Stimulated activated naive CD8-positive, alpha-beta T cell treated with anti-CD3 and anti-CD28 coated beads, Interleukin-15, amount 100 ng/mL, for 72 hours (primary cell): Measurements from ENCODE around the gene EIPR1.
"Not testable (repeated sequence)": the region's sequence is repeated elsewhere in the genome, so short reads cannot be mapped to it uniquely, and the experiment has no call there.

Source experiments
- ATAC-seq: fragments of 150-1000 bp; cut with Tn5 transposase; 2 replicates; pipeline ENCODE4 v1.10.0; 2021; ENCODE audit warnings: mild to moderate bottlenecking, moderate library complexity
- DNase-seq, 2 donors: peaks; one replicate each; pipeline ENCODE4 v3.0.0; 2021 to 2022
- H3K27ac Mint-ChIP-seq, 2 donors: one replicate each; pipeline ENCODE4 v1.8.0; 2022; ENCODE audit warnings: mild to moderate bottlenecking in 2 of 2, mixed read lengths in 2 of 2, moderate library complexity in 2 of 2
- H3K27me3 Mint-ChIP-seq: one replicate; pipeline ENCODE4 v1.8.0; 2022; ENCODE audit warnings: mixed read lengths
- H3K4me1 Mint-ChIP-seq: one replicate; pipeline ENCODE4 v1.8.0; 2022; ENCODE audit warnings: mild to moderate bottlenecking, mixed read lengths
- H3K4me3 Mint-ChIP-seq, 2 donors: one replicate each; pipeline ENCODE4 v1.8.0; 2022; ENCODE audit warnings: mild to moderate bottlenecking in 2 of 2, mixed read lengths in 2 of 2, moderate library complexity in 1 of 2
- H3K9me3 Mint-ChIP-seq, 2 donors: one replicate each; pipeline ENCODE4 v1.8.0; 2022; ENCODE audit warnings: mixed read lengths in 2 of 2

The EIPR1 gene

GRCh38 chr2:3212061-3212362, 165.6 kb downstream of the EIPR1 start:
- Mint-ChIP-seq H3K27ac (no peak overlapping the region), H3K4me1 (peaks cover 27% of the 10 kb centered on the region), H3K9me3 (peaks cover 0 to 7% of the 10 kb centered on the region in 2 donors), H3K27me3 (no peaks in the 10 kb centered on the region), H3K4me3 (no peak overlapping the region)
- ATAC-seq = no peak
- DNase-seq = no peak

GRCh38 chr2:3211256-3212060, 166.2 kb downstream of the EIPR1 start:
- no peak for DNase-seq
- peak overlapping the region; percentile 47 to 56 for H3K27ac Mint-ChIP-seq
- H3K4me1 Mint-ChIP-seq = peaks cover 22% of the 10 kb centered on the region
- ATAC-seq = no peak
- peaks cover 0 to 7% of the 10 kb centered on the region in 2 donors for H3K9me3 Mint-ChIP-seq
- H3K27me3 Mint-ChIP-seq = no peaks in the 10 kb centered on the region
- H3K4me3 Mint-ChIP-seq = no peak overlapping the region

- H3K4me3 Mint-ChIP-seq = no peak overlapping the region
- ATAC-seq (no peak), DNase-seq (no peak)
- H3K9me3 Mint-ChIP-seq = no peaks in the 10 kb centered on the region
- no peaks in the 10 kb centered on the region for H3K27me3 Mint-ChIP-seq
- H3K4me1 Mint-ChIP-seq = peaks cover 13% of the 10 kb centered on the region
- peak overlapping the region; percentile 13 to 63 for H3K27ac Mint-ChIP-seq
These were observed 167.4 kb downstream of the EIPR1 start for GRCh38 chr2:3210257-3210656.

- DNase-seq = no peak
- peaks cover 9% of the 10 kb centered on the region for H3K4me1 Mint-ChIP-seq
- H3K9me3 Mint-ChIP-seq = no peaks in the 10 kb centered on the region
- peak overlapping the region; percentile 80 to 87 for H3K27ac Mint-ChIP-seq
- H3K27me3 Mint-ChIP-seq = no peaks in the 10 kb centered on the region
- no peak overlapping the region for H3K4me3 Mint-ChIP-seq
- ATAC-seq = no peak
These were observed 168.4 kb downstream of the EIPR1 start for GRCh38 chr2:3209258-3209657.

GRCh38 chr2:3208591-3208990, 169.0 kb downstream of the EIPR1 start:
- peaks cover 7% of the 10 kb centered on the region for H3K4me1 Mint-ChIP-seq
- DNase-seq (no peak), ATAC-seq (no peak)
- H3K27me3 Mint-ChIP-seq = no peaks in the 10 kb centered on the region
- H3K27ac Mint-ChIP-seq = peak overlapping the region in 1 of 2 donors; percentile 71
- no peaks in the 10 kb centered on the region for H3K9me3 Mint-ChIP-seq
- H3K4me3 Mint-ChIP-seq = no peak overlapping the region

GRCh38 chr2:3208179-3208578, 169.4 kb downstream of the EIPR1 start:
- H3K27ac Mint-ChIP-seq = no peak overlapping the region
- no peaks in the 10 kb centered on the region for H3K27me3 Mint-ChIP-seq
- no peak overlapping the region for H3K4me3 Mint-ChIP-seq
- DNase-seq (no peak), ATAC-seq (no peak)
- H3K9me3 Mint-ChIP-seq = no peaks in the 10 kb centered on the region
- H3K4me1 Mint-ChIP-seq = peaks cover 10% of the 10 kb centered on the region

GRCh38 chr2:3207091-3207491, 170.5 kb downstream of the EIPR1 start:
- no peak for DNase-seq
- Mint-ChIP-seq H3K27ac (no peak overlapping the region), H3K4me1 (peaks cover 20% of the 10 kb centered on the region), H3K4me3 (no peak overlapping the region), H3K27me3 (no peaks in the 10 kb centered on the region), H3K9me3 (no peaks in the 10 kb centered on the region)
- no peak for ATAC-seq

GRCh38 chr2:3205845-3206244, 171.8 kb downstream of the EIPR1 start:
- peak overlapping the region in 1 of 2 donors; percentile 79 for H3K27ac Mint-ChIP-seq

GRCh38 chr2:3204031-3204821, 173.4 kb downstream of the EIPR1 start:
- DNase-seq = no peak
- Mint-ChIP-seq H3K4me3 (no peak overlapping the region), H3K27me3 (no peaks in the 10 kb centered on the region)

More at GRCh38 chr2:3205845-3206244, 171.8 kb downstream of the EIPR1 start:
- no peak for ATAC-seq
- DNase-seq = no peak
- Mint-ChIP-seq H3K27me3 (no peaks in the 10 kb centered on the region), H3K4me1 (peaks cover 20% of the 10 kb centered on the region), H3K4me3 (no peak overlapping the region), H3K9me3 (no peaks in the 10 kb centered on the region)

GRCh38 chr2:3203497-3204019, 174.1 kb downstream of the EIPR1 start:
- DNase-seq (no peak), ATAC-seq (no peak)
- no peaks in the 10 kb centered on the region for H3K9me3 Mint-ChIP-seq

More at GRCh38 chr2:3204031-3204821, 173.4 kb downstream of the EIPR1 start:
- ATAC-seq = no peak
- H3K27ac Mint-ChIP-seq = peak overlapping the region; percentile 46 to 63
- H3K4me1 Mint-ChIP-seq = peaks cover 26% of the 10 kb centered on the region
- H3K9me3 Mint-ChIP-seq = no peaks in the 10 kb centered on the region

GRCh38 chr2:3202926-3203325, 174.7 kb downstream of the EIPR1 start:
- no peak for DNase-seq
- Mint-ChIP-seq H3K9me3 (no peaks in the 10 kb centered on the region), H3K4me3 (no peak overlapping the region), H3K27me3 (no peaks in the 10 kb centered on the region), H3K4me1 (peaks cover 33% of the 10 kb centered on the region), H3K27ac (no peak overlapping the region)
- ATAC-seq = no peak

More at GRCh38 chr2:3203497-3204019, 174.1 kb downstream of the EIPR1 start:
- peak overlapping the region; percentile 53 to 63 for H3K27ac Mint-ChIP-seq
- H3K4me3 Mint-ChIP-seq = no peak overlapping the region
- H3K27me3 Mint-ChIP-seq = no peaks in the 10 kb centered on the region
- H3K4me1 Mint-ChIP-seq = peaks cover 28% of the 10 kb centered on the region

GRCh38 chr2:3201281-3201680, 176.3 kb downstream of the EIPR1 start:
- H3K27ac Mint-ChIP-seq = peak overlapping the region; percentile 35 to 48
- no peak for ATAC-seq

GRCh38 chr2:3200420-3200939, 177.1 kb downstream of the EIPR1 start:
- Mint-ChIP-seq H3K4me1 (peaks cover 33% of the 10 kb centered on the region), H3K4me3 (no peak overlapping the region), H3K9me3 (no peaks in the 10 kb centered on the region), H3K27ac (no peak overlapping the region), H3K27me3 (no peaks in the 10 kb centered on the region)
- ATAC-seq (no peak), DNase-seq (no peak)

More at GRCh38 chr2:3201281-3201680, 176.3 kb downstream of the EIPR1 start:
- Mint-ChIP-seq H3K27me3 (no peaks in the 10 kb centered on the region), H3K4me1 (peaks cover 33% of the 10 kb centered on the region), H3K9me3 (no peaks in the 10 kb centered on the region), H3K4me3 (no peak overlapping the region)
- DNase-seq = no peak

GRCh38 chr2:3199627-3200345, 177.8 kb downstream of the EIPR1 start:
- DNase-seq (no peak), ATAC-seq (peak; percentile 63)
- Mint-ChIP-seq H3K4me1 (peaks cover 32% of the 10 kb centered on the region), H3K27ac (peak overlapping the region; percentile 52 to 61), H3K27me3 (no peaks in the 10 kb centered on the region), H3K4me3 (no peak overlapping the region), H3K9me3 (no peaks in the 10 kb centered on the region)

- not testable (repeated sequence) for H3K9me3 Mint-ChIP-seq, ATAC-seq, H3K4me3 Mint-ChIP-seq, DNase-seq, H3K27me3 Mint-ChIP-seq
- H3K27ac Mint-ChIP-seq = peak overlapping the region in 1 of 2 donors; percentile 48
- peaks cover 25% of the 10 kb centered on the region for H3K4me1 Mint-ChIP-seq
These were observed 178.9 kb downstream of the EIPR1 start for GRCh38 chr2:3198671-3199192.
